Measurements from ENCODE around the gene ARHGAP9.
"Not testable (repeated sequence)": the region's sequence is repeated elsewhere in the genome, so short reads cannot be mapped to it uniquely, and the experiment has no call there.

Gene ARHGAP9

GRCh38 chr12:57522011-57522886 lies 42.6 kb upstream of the ARHGAP9 start, which contains the start of gene MBD6:
MBD6 (plus strand) TSS chr12:57522824; CDS start chr12:57524304, 1,480 bp downstream.
- H3K36me3 ChIP-seq (ENCODE audit: control insufficient read depth, insufficient read depth, low read length), result peaks cover 41% of the 10 kb centered on the region
- peak within 1 kb of the TSS; percentile 74 for H3K4me3 ChIP-seq (ENCODE audit: low read depth, low read length)
- H3K4me1 ChIP-seq (ENCODE audit: control insufficient read depth, insufficient read depth, low read length), result peaks cover 20% of the 10 kb centered on the region
- no peaks in the 10 kb centered on the region for H3K9me3 ChIP-seq (ENCODE audit: control insufficient read depth, insufficient read depth, low read length)
- H3K27ac ChIP-seq (ENCODE audit: low read depth, low read length), result peak within 1 kb of the TSS; percentile 95
- H3K9ac ChIP-seq (ENCODE audit: low read depth, low read length), result peak within 1 kb of the TSS; percentile 33
- no peaks in the 10 kb centered on the region for H3K27me3 ChIP-seq (ENCODE audit: control insufficient read depth, insufficient read depth, low read length)

GRCh38 chr12:57521525-57522010 lies 41.9 kb upstream of the ARHGAP9 start:
- Histone ChIP-seq H3K9me3 (ENCODE audit: control insufficient read depth, insufficient read depth, low read length) (no peaks in the 10 kb centered on the region), H3K4me3 (ENCODE audit: low read depth, low read length) (peak overlapping the region; percentile 74), H3K36me3 (ENCODE audit: control insufficient read depth, insufficient read depth, low read length) (peaks cover 41% of the 10 kb centered on the region), H3K27me3 (ENCODE audit: control insufficient read depth, insufficient read depth, low read length) (no peaks in the 10 kb centered on the region), H3K27ac (ENCODE audit: low read depth, low read length) (peak overlapping the region; percentile 95), H3K4me1 (ENCODE audit: control insufficient read depth, insufficient read depth, low read length) (peaks cover 20% of the 10 kb centered on the region), H3K9ac (ENCODE audit: low read depth, low read length) (no peak overlapping the region; the same call in 1 of the 2 replicates)

- Histone ChIP-seq H3K36me3 (ENCODE audit: control insufficient read depth, insufficient read depth, low read length) (peaks cover 50% of the 10 kb centered on the region), H3K4me1 (ENCODE audit: control insufficient read depth, insufficient read depth, low read length) (peaks cover 20% of the 10 kb centered on the region), H3K9me3 (ENCODE audit: control insufficient read depth, insufficient read depth, low read length) (no peaks in the 10 kb centered on the region), H3K27me3 (ENCODE audit: control insufficient read depth, insufficient read depth, low read length) (no peaks in the 10 kb centered on the region), H3K27ac (ENCODE audit: low read depth, low read length) (peak within 1 kb of the TSS; percentile 99), H3K9ac (ENCODE audit: low read depth, low read length) (peak within 1 kb of the TSS; percentile 93), H3K4me3 (ENCODE audit: low read depth, low read length) (peak within 1 kb of the TSS; percentile 92)
These were observed 40.6 kb upstream of the ARHGAP9 start, which contains the start of gene DDIT3 for GRCh38 chr12:57520053-57520818. DDIT3 (minus strand) TSS chr12:57520514; CDS start chr12:57517406, 3,108 bp downstream.

- H3K9ac ChIP-seq (ENCODE audit: low read depth, low read length), result peak overlapping the region; percentile 93
- H3K27me3 ChIP-seq (ENCODE audit: control insufficient read depth, insufficient read depth, low read length), result no peaks in the 10 kb centered on the region
- H3K27ac ChIP-seq (ENCODE audit: low read depth, low read length), result peak overlapping the region; percentile 99
- H3K36me3 ChIP-seq (ENCODE audit: control insufficient read depth, insufficient read depth, low read length), result peaks cover 52% of the 10 kb centered on the region
- H3K4me1 ChIP-seq (ENCODE audit: control insufficient read depth, insufficient read depth, low read length), result peaks cover 20% of the 10 kb centered on the region
- H3K4me3 ChIP-seq (ENCODE audit: low read depth, low read length), result peak overlapping the region; percentile 92
- no peaks in the 10 kb centered on the region for H3K9me3 ChIP-seq (ENCODE audit: control insufficient read depth, insufficient read depth, low read length)
These were observed 40.1 kb upstream of the ARHGAP9 start for GRCh38 chr12:57519796-57520052.

- peaks cover 20% of the 10 kb centered on the region for H3K4me1 ChIP-seq (ENCODE audit: control insufficient read depth, insufficient read depth, low read length)
- H3K9ac ChIP-seq (ENCODE audit: low read depth, low read length), result peak overlapping the region; percentile 93
- H3K36me3 ChIP-seq (ENCODE audit: control insufficient read depth, insufficient read depth, low read length), result peaks cover 52% of the 10 kb centered on the region
- no peaks in the 10 kb centered on the region for H3K27me3 ChIP-seq (ENCODE audit: control insufficient read depth, insufficient read depth, low read length)
- H3K4me3 ChIP-seq (ENCODE audit: low read depth, low read length), result peak overlapping the region; percentile 92
- no peaks in the 10 kb centered on the region for H3K9me3 ChIP-seq (ENCODE audit: control insufficient read depth, insufficient read depth, low read length)
- H3K27ac ChIP-seq (ENCODE audit: low read depth, low read length), result peak overlapping the region; percentile 99
These were observed 39.5 kb upstream of the ARHGAP9 start for GRCh38 chr12:57518920-57519795.

- Histone ChIP-seq H3K36me3 (ENCODE audit: control insufficient read depth, insufficient read depth, low read length) (peaks cover 60% of the 10 kb centered on the region), H3K9ac (ENCODE audit: low read depth, low read length) (no peak overlapping the region), H3K4me3 (ENCODE audit: low read depth, low read length) (peak overlapping the region; percentile 92; the same call in 1 of the 2 replicates), H3K27me3 (ENCODE audit: control insufficient read depth, insufficient read depth, low read length) (no peaks in the 10 kb centered on the region), H3K27ac (ENCODE audit: low read depth, low read length) (no peak overlapping the region), H3K4me1 (ENCODE audit: control insufficient read depth, insufficient read depth, low read length) (peaks cover 15% of the 10 kb centered on the region), H3K9me3 (ENCODE audit: control insufficient read depth, insufficient read depth, low read length) (no peaks in the 10 kb centered on the region)
These were observed 38.7 kb upstream of the ARHGAP9 start for GRCh38 chr12:57518176-57518919.

GRCh38 chr12:57517718-57518117 lies 38.1 kb upstream of the ARHGAP9 start:
- not testable (repeated sequence) for H3K27me3 ChIP-seq (ENCODE audit: control insufficient read depth, insufficient read depth, low read length); H3K27ac ChIP-seq (ENCODE audit: low read depth, low read length); H3K9ac ChIP-seq (ENCODE audit: low read depth, low read length); H3K9me3 ChIP-seq (ENCODE audit: control insufficient read depth, insufficient read depth, low read length)
- H3K4me3 ChIP-seq (ENCODE audit: low read depth, low read length), result 0 out of 2 replicates have a peak overlapping the region, but pooled peaks have one; percentile 7
- peaks cover 66% of the 10 kb centered on the region for H3K36me3 ChIP-seq (ENCODE audit: control insufficient read depth, insufficient read depth, low read length)
- H3K4me1 ChIP-seq (ENCODE audit: control insufficient read depth, insufficient read depth, low read length), result peaks cover 15% of the 10 kb centered on the region

GRCh38 chr12:57517187-57517586 lies 37.5 kb upstream of the ARHGAP9 start:
- no peak overlapping the region for H3K27ac ChIP-seq (ENCODE audit: low read depth, low read length)
- no peak overlapping the region for H3K4me3 ChIP-seq (ENCODE audit: low read depth, low read length)
- peaks cover 15% of the 10 kb centered on the region for H3K4me1 ChIP-seq (ENCODE audit: control insufficient read depth, insufficient read depth, low read length)
- H3K36me3 ChIP-seq (ENCODE audit: control insufficient read depth, insufficient read depth, low read length), result peaks cover 71% of the 10 kb centered on the region
- H3K9me3 ChIP-seq (ENCODE audit: control insufficient read depth, insufficient read depth, low read length), result no peaks in the 10 kb centered on the region
- no peak overlapping the region for H3K9ac ChIP-seq (ENCODE audit: low read depth, low read length)
- no peaks in the 10 kb centered on the region for H3K27me3 ChIP-seq (ENCODE audit: control insufficient read depth, insufficient read depth, low read length)

GRCh38 chr12:57516617-57517153 lies 37.0 kb upstream of the ARHGAP9 start:
- no peak overlapping the region for H3K9ac ChIP-seq (ENCODE audit: low read depth, low read length)

More at GRCh38 chr12:57516617-57517153, 37.0 kb upstream of the ARHGAP9 start:
- no peaks in the 10 kb centered on the region for H3K27me3 ChIP-seq (ENCODE audit: control insufficient read depth, insufficient read depth, low read length)
- no peak overlapping the region for H3K27ac ChIP-seq (ENCODE audit: low read depth, low read length)
- H3K36me3 ChIP-seq (ENCODE audit: control insufficient read depth, insufficient read depth, low read length), result peaks cover 76% of the 10 kb centered on the region
- H3K9me3 ChIP-seq (ENCODE audit: control insufficient read depth, insufficient read depth, low read length), result no peaks in the 10 kb centered on the region
- H3K4me3 ChIP-seq (ENCODE audit: low read depth, low read length), result no peak overlapping the region
- peaks cover 11% of the 10 kb centered on the region for H3K4me1 ChIP-seq (ENCODE audit: control insufficient read depth, insufficient read depth, low read length)

Measured in HUES48 (cell line).